Liver (tissue), 9 donors: ENCODE results near the gene ABHD8. TPM values are rescaled to one million over a fixed set of nuclear protein-coding genes. Genes with fewer than 3 reads are reported as not detected.

Experiments used
- DNase-seq: peaks from one replicate; pipeline ENCODE4 v3.0.0-alpha.2; 2017; ENCODE audit warnings: low spot score
- H3K27ac ChIP-seq, 2 donors: one replicate each; pipeline ENCODE4 v1.7.0; 2013; ENCODE audit warnings: inconsistent platforms in 2 of 2, low read length in 2 of 2, control low read depth in 1 of 2, low read depth in 1 of 2, mild to moderate bottlenecking in 1 of 2
- H3K27me3 ChIP-seq, 4 donors: one replicate each; pipeline versions ENCODE4 v1.6.1 to v1.7.0; 2013; ENCODE audit warnings: low read length in 3 of 4, inconsistent platforms in 1 of 4, mild to moderate bottlenecking in 1 of 4, moderate library complexity in 1 of 4; ENCODE audit not compliant: control insufficient read depth in 4 of 4, insufficient read depth in 4 of 4
- H3K36me3 ChIP-seq, 4 donors: one replicate each; pipeline versions ENCODE4 v1.6.1 to v1.7.0; 2013; ENCODE audit warnings: low read length in 3 of 4, mild to moderate bottlenecking in 3 of 4, low read depth in 1 of 4, moderate library complexity in 1 of 4; ENCODE audit not compliant: control insufficient read depth in 4 of 4, insufficient read depth in 3 of 4
- H3K4me1 ChIP-seq, 4 donors: one replicate each; pipeline versions ENCODE4 v1.6.1 to v1.7.0; 2013; ENCODE audit warnings: low read length in 3 of 4, mild to moderate bottlenecking in 3 of 4, moderate library complexity in 1 of 4; ENCODE audit not compliant: control insufficient read depth in 4 of 4, insufficient read depth in 4 of 4
- H3K4me3 ChIP-seq, 3 donors: one replicate each; pipeline versions ENCODE4 v1.6.1 to v1.7.0; 2013; ENCODE audit warnings: low read length in 3 of 3, control low read depth in 1 of 3, low read depth in 1 of 3, mild to moderate bottlenecking in 1 of 3
- H3K9ac ChIP-seq, 2 donors: one replicate each; pipeline ENCODE4 v1.7.0; 2013; ENCODE audit warnings: low read length in 2 of 2, mild to moderate bottlenecking in 2 of 2, moderate library complexity in 2 of 2, control low read depth in 1 of 2, low read depth in 1 of 2
- H3K9me3 ChIP-seq, 4 donors: one replicate each; pipeline versions ENCODE4 v1.6.1 to v1.7.0; 2013; ENCODE audit warnings: low read length in 3 of 4; ENCODE audit not compliant: control insufficient read depth in 4 of 4
- ATF3 ChIP-seq: IDR thresholded peaks from 2 replicates; pipeline ENCODE4 v1.6.1; 2016; ENCODE audit warnings: antibody characterized with exemption
- CTCF ChIP-seq: fragments of 150-350 bp; IDR thresholded peaks from 2 replicates; pipeline ENCODE4 v1.5.1; 2017; ENCODE audit warnings: improper control_type of control experiment, low read depth, low read length; ENCODE audit not compliant: missing input control
- EGR1 ChIP-seq, 2 donors: IDR thresholded peaks; 2 replicates each; pipeline ENCODE4 v1.6.1; 2016 to 2018; ENCODE audit warnings: antibody characterized with exemption in 2 of 2, low read depth in 2 of 2
- FOXA1 ChIP-seq: IDR thresholded peaks from 2 replicates; pipeline ENCODE4 v1.6.1; 2016; ENCODE audit warnings: antibody characterized with exemption
- FOXA2 ChIP-seq: IDR thresholded peaks from 2 replicates; pipeline ENCODE4 v1.6.1; 2016; ENCODE audit warnings: antibody characterized with exemption
- GABPA ChIP-seq, 2 donors: IDR thresholded peaks in 1 of 2; conservative IDR thresholded peaks in 1 of 2; 2 replicates each; pipeline ENCODE4 v1.6.1; 2016; ENCODE audit warnings: antibody characterized with exemption in 2 of 2, mild to moderate bottlenecking in 1 of 2, moderate library complexity in 1 of 2
- HNF4A ChIP-seq, 2 donors: conservative IDR thresholded peaks; 2 replicates each; pipeline ENCODE4 v1.6.1; 2016; ENCODE audit warnings: antibody characterized with exemption in 2 of 2, mild to moderate bottlenecking in 2 of 2
- HNF4G ChIP-seq: IDR thresholded peaks from 2 replicates; pipeline ENCODE4 v1.6.1; 2016; ENCODE audit warnings: antibody characterized with exemption
- JUND ChIP-seq, 2 donors: IDR thresholded peaks; 2 replicates each; pipeline ENCODE4 v1.6.1; 2016; ENCODE audit warnings: antibody characterized with exemption in 2 of 2
- MAX ChIP-seq: IDR thresholded peaks from 2 replicates; pipeline ENCODE4 v1.6.1; 2016; ENCODE audit warnings: antibody characterized with exemption
- NR2F2 ChIP-seq: IDR thresholded peaks from 2 replicates; pipeline ENCODE4 v1.6.1; 2016; ENCODE audit warnings: antibody characterized with exemption
- RAD21 ChIP-seq, 2 donors: IDR thresholded peaks; 2 replicates each; pipeline ENCODE4 v1.6.1; 2016; ENCODE audit warnings: antibody characterized with exemption in 2 of 2, mild to moderate bottlenecking in 2 of 2
- RXRA ChIP-seq, 2 donors: IDR thresholded peaks; 2 replicates each; pipeline ENCODE4 v1.6.1; 2017 to 2018; ENCODE audit warnings: antibody characterized with exemption in 2 of 2, mild to moderate bottlenecking in 1 of 2
- SP1 ChIP-seq: IDR thresholded peaks from 2 replicates; pipeline ENCODE4 v1.6.1; 2018; ENCODE audit warnings: antibody characterized with exemption, mild to moderate bottlenecking
- TAF1 ChIP-seq: conservative IDR thresholded peaks from 2 replicates; pipeline ENCODE4 v1.6.1; 2016; ENCODE audit warnings: antibody characterized with exemption, mild to moderate bottlenecking
- YY1 ChIP-seq: IDR thresholded peaks from 2 replicates; pipeline ENCODE4 v1.6.1; 2016; ENCODE audit warnings: antibody characterized with exemption, mild to moderate bottlenecking
- ZBTB33 ChIP-seq: IDR thresholded peaks from 2 replicates; pipeline ENCODE4 v1.6.1; 2016; ENCODE audit warnings: antibody characterized with exemption
- WGBS: extraction: QIAGEN DNeasy Blood & Tissue Kit; methylation state at CpG from one replicate; pipeline ENCODE4 v1.1.7; 2013; 5-methylcytosine and 5-hydroxymethylcytosine counted together
- polyA plus RNA-seq, 2 donors: library from polyadenylated mRNA; stranded (reverse) in 1 of 2; unstranded in 1 of 2; fragments of 200-250 nt in 1 of 2; fragments of >200 nt in 1 of 2; fragmentation: Nextera tagmentation in 1 of 2; extraction: Ambion mirVana in 1 of 2; gene quantifications; one replicate each; pipeline versions ENCODE4 v1.2.1 to v1.2.3, GENCODE V29; 2013 to 2015
- total RNA-seq, 2 donors: library from RNA; depleted of rRNA; stranded (reverse); fragments of >200 nt; gene quantifications; one replicate each; pipeline ENCODE4 v1.2.3, GENCODE V29; 2014
- donor health status: healthy.
- donor health status: healthy.
- donor health status: healthy.
- donor health status: healthy.
- donor health status: healthy.

The ABHD8 gene
- total and polyA plus RNA-seq, 4 donors = 6.3 to 26.9 (median 14.4) TPM

GRCh38 chr19:17311455-17312188 is 8.4 kb upstream of the ABHD8 start:
- H3K4me1 ChIP-seq = peaks cover 0 to 35% (median 21%) of the 10 kb centered on the region in 4 donors
- no peaks in the 10 kb centered on the region for H3K27me3 ChIP-seq
- H3K4me3 ChIP-seq = no peak overlapping the region
- no peak overlapping the region for H3K27ac ChIP-seq
- DNase-seq = no peak
- TF ChIP-seq CTCF (no peak), FOXA1 (no peak), YY1 (no peak), TAF1 (no peak), FOXA2 (no peak), EGR1 (IDR thresholded peaks at IDR 0.05; ENCODE audit: low read depth in 2 of 2) (no peak), RAD21 (IDR thresholded peaks at IDR 0.05) (no peak), JUND (IDR thresholded peaks at IDR 0.05) (no peak), ATF3 (no peak)
- peaks cover 12 to 20% (median 17%) of the 10 kb centered on the region in 4 donors for H3K36me3 ChIP-seq
- H3K9ac ChIP-seq = no peak overlapping the region
- no peaks in the 10 kb centered on the region for H3K9me3 ChIP-seq
- WGBS = 81% methylated on average over 11 of the region's 11 CpGs

- Histone ChIP-seq H3K9ac (peak overlapping the region; percentile 45 to 66), H3K27ac (peak overlapping the region; percentile 42 to 52), H3K36me3 (peaks cover 5 to 13% (median 10%) of the 10 kb centered on the region in 4 donors), H3K9me3 (no peaks in the 10 kb centered on the region), H3K27me3 (no peaks in the 10 kb centered on the region), H3K4me1 (peaks cover 0 to 44% (median 29%) of the 10 kb centered on the region in 4 donors), H3K4me3 (peak overlapping the region; percentile 57 to 89 (median 80))
- no peak for DNase-seq
- TF ChIP-seq SP1 (no peak), GABPA (IDR thresholded peaks at IDR 0.05 in 1 of 2, conservative IDR thresholded peaks at IDR 0.05 in 1 of 2) (peak in 1 of 2 donors; percentile 39), EGR1 (IDR thresholded peaks at IDR 0.05; ENCODE audit: low read depth in 2 of 2) (no peak)
- WGBS = 10% methylated on average over 23 of the region's 23 CpGs
These were observed 6.8 kb upstream of the ABHD8 start for GRCh38 chr19:17309965-17310461.

- Histone ChIP-seq H3K9ac (peak within 1 kb of the TSS; percentile 45 to 66), H3K9me3 (no peaks in the 10 kb centered on the region), H3K4me3 (peak within 1 kb of the TSS; percentile 57 to 89 (median 80)), H3K27me3 (no peaks in the 10 kb centered on the region), H3K36me3 (peaks cover under 1 to 12% (median 6%) of the 10 kb centered on the region in 4 donors), H3K27ac (peak within 1 kb of the TSS; percentile 42 to 52), H3K4me1 (peaks cover 3 to 50% (median 35%) of the 10 kb centered on the region in 4 donors)
- DNase-seq = peak; percentile 98
- WGBS = under 1% methylated on average over 46 of the region's 46 CpGs
- peak; percentile 41 for TF ChIP-seq TAF1
- TF ChIP-seq ATF3 = no peak
- peak; percentile 15 to 50 for TF ChIP-seq HNF4A (conservative IDR thresholded peaks at IDR 0.05)
- TF ChIP-seq NR2F2 = peak; percentile 87
- TF ChIP-seq ZBTB33 = no peak
- TF ChIP-seq MAX = peak; percentile 42
- peak in 1 of 2 donors; percentile 53 for TF ChIP-seq JUND (IDR thresholded peaks at IDR 0.05)
- TF ChIP-seq RXRA (IDR thresholded peaks at IDR 0.05) = peak; percentile 25 to 31
- peak; percentile 97 for TF ChIP-seq SP1
- TF ChIP-seq RAD21 (IDR thresholded peaks at IDR 0.05) = no peak
- TF ChIP-seq HNF4G = no peak
These were observed 6.2 kb upstream of the ABHD8 start, which contains the start of gene DDA1 for GRCh38 chr19:17309198-17309964. DDA1 (plus strand) TSS chr19:17309563; CDS start chr19:17309655, 92 bp downstream.
